ENCODE measurements around the gene HMGXB4. TPM values are rescaled to one million over a fixed set of nuclear protein-coding genes. Genes with fewer than 3 reads are reported as not detected.

Gene HMGXB4
- total and polyA plus RNA-seq, 2 donors (not counting 1 experiment from before 2014, with no cell fraction given) = 5.9 to 25.2 TPM

DNA sequence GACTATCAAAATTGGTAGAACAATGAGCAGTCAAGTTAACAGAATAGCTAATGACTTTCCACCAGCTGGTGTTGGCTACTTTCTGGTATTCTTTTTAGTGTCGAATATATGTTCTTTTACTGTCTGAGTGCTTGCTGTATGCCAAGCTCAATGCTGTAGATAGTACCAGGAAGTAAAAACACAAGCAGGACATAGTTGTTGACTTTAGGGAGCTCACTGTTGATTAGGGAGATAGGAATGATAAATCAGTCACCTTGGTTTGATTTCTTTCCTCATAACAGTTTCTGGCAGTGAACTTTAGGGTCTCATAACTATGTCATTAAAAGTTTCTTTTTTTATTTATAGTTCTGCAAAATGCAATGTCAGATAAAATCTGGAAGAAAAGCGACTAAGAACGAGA lies 9.0 kb downstream of the HMGXB4 start:
- intact Hi-C loops (cut with micrococcal nuclease) = no loop called here
- DNase-seq (no peak), ATAC-seq (ENCODE audit: low read depth) (no peak)
- Histone ChIP-seq H3K27me3 (replicated peaks in 1 of 4; ENCODE audit: control extremely low read depth in 1 of 4, control insufficient read depth in 3 of 4, insufficient read depth in 4 of 4, low read length in 3 of 4) (no peaks in the 10 kb centered on the region), H3K4me1 (ENCODE audit: control insufficient read depth in 2 of 2, insufficient read depth in 2 of 2, low read length in 2 of 2) (no peaks in the 10 kb centered on the region), H3K4me3 (ENCODE audit: control extremely low read depth in 1 of 5, extremely low read depth in 1 of 5, insufficient read depth in 1 of 5, low read depth in 2 of 5, low read length in 4 of 5) (no peak overlapping the region), H3K9ac (ENCODE audit: low read length) (no peak overlapping the region), H4K20me1 (ENCODE audit: control insufficient read depth, insufficient read depth, low read length, poor library complexity, severe bottlenecking) (no peaks in the 10 kb centered on the region), H3K36me3 (replicated peaks in 1 of 2; ENCODE audit: control extremely low read depth in 1 of 2, control insufficient read depth in 1 of 2, extremely low read depth in 1 of 2, insufficient read depth in 2 of 2, low read length in 1 of 2) (peaks cover 20 to 59% of the 10 kb centered on the region in 2 experiments), H3K9me3 (ENCODE audit: control extremely low read depth in 1 of 3, control insufficient read depth in 2 of 3, insufficient read depth in 1 of 3, low read length in 2 of 3) (no peaks in the 10 kb centered on the region), H3K27ac (ENCODE audit: low read length in 2 of 2) (no peak overlapping the region), H3K79me2 (ENCODE audit: control insufficient read depth, insufficient read depth, low read length) (peaks cover 24% of the 10 kb centered on the region), H2AFZ (ENCODE audit: insufficient read depth, low read depth, low read length, poor library complexity, severe bottlenecking) (no peak overlapping the region), H3K4me2 (replicated peaks; ENCODE audit: low read depth, low read length, poor library complexity, severe bottlenecking) (no peak overlapping the region)
- H3K4me1 Mint-ChIP-seq = no peaks in the 10 kb centered on the region
- H3K4me3 Mint-ChIP-seq = no peak overlapping the region
- H3K9me3 Mint-ChIP-seq (ENCODE audit: insufficient read depth) = no peaks in the 10 kb centered on the region
- 100% methylated on average over 1 of the region's 3 CpGs for WGBS (ENCODE audit: insufficient coverage)
- POLR2A ChIA-PET = no interaction called here
- H3K27me3 Mint-ChIP-seq = no peaks in the 10 kb centered on the region
- H3K27ac Mint-ChIP-seq = no peak overlapping the region
- CTCF ChIA-PET = interaction anchor here (1.7 kb wide), 1 partner anchor 9 kb away, joined by 8 read pairs; the partner anchor contains the start of gene HMGXB4
- TF ChIP-seq, protein P1, sequence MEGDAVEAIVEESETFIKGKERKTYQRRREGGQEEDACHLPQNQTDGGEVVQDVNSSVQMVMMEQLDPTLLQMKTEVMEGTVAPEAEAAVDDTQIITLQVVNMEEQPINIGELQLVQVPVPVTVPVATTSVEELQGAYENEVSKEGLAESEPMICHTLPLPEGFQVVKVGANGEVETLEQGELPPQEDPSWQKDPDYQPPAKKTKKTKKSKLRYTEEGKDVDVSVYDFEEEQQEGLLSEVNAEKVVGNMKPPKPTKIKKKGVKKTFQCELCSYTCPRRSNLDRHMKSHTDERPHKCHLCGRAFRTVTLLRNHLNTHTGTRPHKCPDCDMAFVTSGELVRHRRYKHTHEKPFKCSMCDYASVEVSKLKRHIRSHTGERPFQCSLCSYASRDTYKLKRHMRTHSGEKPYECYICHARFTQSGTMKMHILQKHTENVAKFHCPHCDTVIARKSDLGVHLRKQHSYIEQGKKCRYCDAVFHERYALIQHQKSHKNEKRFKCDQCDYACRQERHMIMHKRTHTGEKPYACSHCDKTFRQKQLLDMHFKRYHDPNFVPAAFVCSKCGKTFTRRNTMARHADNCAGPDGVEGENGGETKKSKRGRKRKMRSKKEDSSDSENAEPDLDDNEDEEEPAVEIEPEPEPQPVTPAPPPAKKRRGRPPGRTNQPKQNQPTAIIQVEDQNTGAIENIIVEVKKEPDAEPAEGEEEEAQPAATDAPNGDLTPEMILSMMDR (IDR thresholded peaks at IDR 0.05) = no peak
- no peak for TF ChIP-seq EZH2 (IDR thresholded peaks at IDR 0.05; ENCODE audit: borderline replicate concordance, insufficient read depth, low read depth, low read length, poor library complexity, severe bottlenecking)

DNA sequence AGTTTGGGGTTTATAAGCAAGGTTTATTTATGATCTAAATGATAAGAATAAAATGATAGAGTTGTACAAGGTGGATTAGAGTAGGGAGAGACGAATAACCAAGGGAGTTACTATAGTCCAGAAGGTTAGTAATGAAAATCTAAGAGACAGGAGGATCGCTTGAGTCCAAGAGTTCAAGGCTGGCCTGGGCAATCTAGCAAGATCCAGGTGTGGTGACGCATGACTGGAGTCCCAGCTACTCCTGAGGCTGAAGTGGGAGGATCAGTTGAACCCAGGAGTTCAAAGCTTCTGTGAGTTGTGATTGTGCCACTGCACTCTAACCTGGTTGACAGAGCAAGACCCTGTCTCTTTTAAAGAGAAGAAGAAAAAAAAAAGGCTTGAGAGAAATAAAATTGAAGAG lies 12.3 kb downstream of the HMGXB4 start:
- ATAC-seq (ENCODE audit: low read depth) (no peak), DNase-seq (no peak)
- Histone ChIP-seq H3K36me3 (replicated peaks in 1 of 2; ENCODE audit: control extremely low read depth in 1 of 2, control insufficient read depth in 1 of 2, extremely low read depth in 1 of 2, insufficient read depth in 2 of 2, low read length in 1 of 2) (peaks cover 24 to 47% of the 10 kb centered on the region in 2 experiments), H3K9me3 (ENCODE audit: control extremely low read depth in 1 of 3, control insufficient read depth in 2 of 3, insufficient read depth in 1 of 3, low read length in 2 of 3) (no peaks in the 10 kb centered on the region), H3K9ac (ENCODE audit: low read length) (no peak overlapping the region), H3K79me2 (ENCODE audit: control insufficient read depth, insufficient read depth, low read length) (peaks cover 14% of the 10 kb centered on the region), H4K20me1 (ENCODE audit: control insufficient read depth, insufficient read depth, low read length, poor library complexity, severe bottlenecking) (no peaks in the 10 kb centered on the region), H2AFZ (ENCODE audit: insufficient read depth, low read depth, low read length, poor library complexity, severe bottlenecking) (no peak overlapping the region), H3K4me2 (replicated peaks; ENCODE audit: low read depth, low read length, poor library complexity, severe bottlenecking) (no peak overlapping the region), H3K27ac (ENCODE audit: low read length in 2 of 2) (no peak overlapping the region), H3K4me1 (ENCODE audit: control insufficient read depth in 2 of 2, insufficient read depth in 2 of 2, low read length in 2 of 2) (no peaks in the 10 kb centered on the region), H3K4me3 (ENCODE audit: control extremely low read depth in 1 of 5, extremely low read depth in 1 of 5, insufficient read depth in 1 of 5, low read depth in 2 of 5, low read length in 4 of 5) (no peak overlapping the region), H3K27me3 (replicated peaks in 1 of 4; ENCODE audit: control extremely low read depth in 1 of 4, control insufficient read depth in 3 of 4, insufficient read depth in 4 of 4, low read length in 3 of 4) (no peaks in the 10 kb centered on the region)
- 100% methylated on average over 3 of the region's 3 CpGs for WGBS (ENCODE audit: insufficient coverage)
- ChIA-PET POLR2A (no interaction called here), CTCF (no interaction called here)
- H3K27me3 Mint-ChIP-seq = no peaks in the 10 kb centered on the region
- H3K4me1 Mint-ChIP-seq = no peaks in the 10 kb centered on the region
- TF ChIP-seq EZH2 (IDR thresholded peaks at IDR 0.05; ENCODE audit: borderline replicate concordance, insufficient read depth, low read depth, low read length, poor library complexity, severe bottlenecking) = no peak
- TF ChIP-seq, protein P1 (IDR thresholded peaks at IDR 0.05) = no peak
- no peak overlapping the region for H3K4me3 Mint-ChIP-seq
- H3K27ac Mint-ChIP-seq = no peak overlapping the region
- intact Hi-C loops (cut with micrococcal nuclease) = no loop called here
- no peaks in the 10 kb centered on the region for H3K9me3 Mint-ChIP-seq (ENCODE audit: insufficient read depth)

Data from B cell (primary cell).